HepG2 (cell line): ENCODE measurements around the gene SV2B. TPM values are rescaled to one million over a fixed set of nuclear protein-coding genes. Genes with fewer than 3 reads are reported as not detected.

Experiments
- ATAC-seq: fragments of 200-7000 bp; cut with Tn5 transposase; 3 replicates; pipeline ENCODE4 v1.9.1; 2020; ENCODE audit warnings: mild to moderate bottlenecking, moderate library complexity
- BruUV-seq: library from RNA; stranded (reverse); fragments of 400-500 nt; replicated peaks from 2 replicates; lab custom pipeline; 2021; lab: Mats Ljungman, UMichigan
- CTCF ChIA-PET: fragments of 300-600 bp; formaldehyde crosslinking; extraction: SDS; loops from one replicate; lab custom pipeline; 2021; ENCODE audit warnings: low total read pairs, inconsistent platforms, low intra/inter-chr PET ratio; lab: Yijun Ruan, JAX
- POLR2A ChIA-PET: fragments of 350-600 bp; sonication (Branson Sonifier 250); formaldehyde crosslinking; loops from one replicate; lab custom pipeline; 2020; ENCODE audit warnings: antibody characterized with exemption, inconsistent platforms; lab: Yijun Ruan, JAX
- DNase-seq: peaks from one replicate; pipeline ENCODE4 v3.0.0-alpha.2; 2015; ENCODE audit warnings: low spot score
- FAIRE-seq: peaks from 3 replicates; lab custom pipeline; 2011; peaks lifted over from hg19 to GRCh38; lab: Jason Lieb, UNC
- H2AFZ ChIP-seq: one replicate; pipeline ENCODE4 v1.6.1; 2011; ENCODE audit warnings: low read length, inconsistent platforms
- H3K27ac ChIP-seq: fragments of 300-600 bp; 3 replicates; pipeline ENCODE4 v1.8.0; 2011; ENCODE audit warnings: mixed run types, mild to moderate bottlenecking, mixed read lengths, low read length, inconsistent platforms; ENCODE audit not compliant: insufficient read depth; ENCODE audit errors: extremely low read length
- H3K27me3 ChIP-seq, 2 experiments: fragments of 200-600 bp in 1 of 2; 2 replicates in 1 of 2; 3 replicates in 1 of 2; pipeline versions ENCODE4 v1.6.0 to v1.8.0; 2011; ENCODE audit warnings: low read length in 2 of 2, mild to moderate bottlenecking in 2 of 2, moderate library complexity in 2 of 2, inconsistent platforms in 1 of 2; ENCODE audit not compliant: insufficient read depth in 2 of 2, control insufficient read depth in 1 of 2
- H3K36me3 ChIP-seq, 2 experiments: fragments of 200-600 bp in 1 of 2; replicated peaks in 1 of 2; 2 replicates in 1 of 2; 3 replicates in 1 of 2; pipeline versions ENCODE4 v1.5.1 to v1.8.0; 2011; ENCODE audit warnings: low read length in 2 of 2, inconsistent platforms in 1 of 2; ENCODE audit not compliant: insufficient read depth in 2 of 2, control insufficient read depth in 1 of 2
- H3K4me1 ChIP-seq: 2 replicates; pipeline ENCODE4 v1.5.1; 2012; ENCODE audit warnings: low read length, inconsistent platforms; ENCODE audit not compliant: insufficient read depth
- H3K4me2 ChIP-seq: 2 replicates; pipeline ENCODE4 v1.6.0; 2011; ENCODE audit warnings: low read depth, low read length, inconsistent platforms
- H3K4me3 ChIP-seq, 3 experiments: fragments of 200-600 bp in 1 of 3; sonication (generic), shearing (Covaris generic) in 1 of 3; replicated peaks in 1 of 3; 2 replicates each; pipeline ENCODE4 v1.5.1; 2011 to 2016; ENCODE audit warnings: low read length in 3 of 3, inconsistent platforms in 2 of 3, low read depth in 2 of 3, mild to moderate bottlenecking in 2 of 3, control low read depth in 1 of 3, mixed read lengths in 1 of 3; ENCODE audit not compliant: insufficient read depth in 1 of 3
- H3K79me2 ChIP-seq: one replicate; pipeline ENCODE4 v1.6.1; 2011; ENCODE audit warnings: low read length, inconsistent platforms; ENCODE audit not compliant: insufficient read depth
- H3K9ac ChIP-seq: 2 replicates; pipeline ENCODE4 v1.6.0; 2011; ENCODE audit warnings: mild to moderate bottlenecking, low read depth, low read length, inconsistent platforms; ENCODE audit not compliant: insufficient read depth
- H3K9me3 ChIP-seq: 2 replicates; pipeline ENCODE4 v1.5.1; 2012; ENCODE audit warnings: mild to moderate bottlenecking, low read length
- H4K20me1 ChIP-seq: 2 replicates; pipeline ENCODE4 v1.6.0; 2011; ENCODE audit warnings: inconsistent platforms, mild to moderate bottlenecking, low read length, moderate library complexity; ENCODE audit not compliant: insufficient read depth
- CENPT ChIP-seq: sonication (generic); formaldehyde crosslinking; IDR thresholded peaks from 2 replicates; pipeline ENCODE4 v1.8.0; 2022; ENCODE audit warnings: low read depth, mild to moderate bottlenecking, moderate library complexity, missing genetic modification reagents
- E2F1 ChIP-seq: sonication (generic); formaldehyde crosslinking; IDR thresholded peaks from 2 replicates; pipeline ENCODE4 v1.5.0; 2020; ENCODE audit warnings: missing genetic modification reagents
- ELK4 ChIP-seq: sonication (generic); formaldehyde crosslinking; IDR thresholded peaks from 2 replicates; pipeline ENCODE4 v1.9.0; 2021; ENCODE audit warnings: missing genetic modification reagents, borderline replicate concordance
- GLI4 ChIP-seq: sonication (generic); formaldehyde crosslinking; IDR thresholded peaks from 2 replicates; pipeline ENCODE4 v1.5.1; 2020; ENCODE audit warnings: missing genetic modification reagents, mild to moderate bottlenecking, moderate library complexity, borderline replicate concordance
- JUND ChIP-seq: sonication (generic); formaldehyde crosslinking; IDR thresholded peaks from 2 replicates; pipeline ENCODE4 v1.8.0; 2022; ENCODE audit warnings: mild to moderate bottlenecking, missing genetic modification reagents
- SSRP1 ChIP-seq: IDR thresholded peaks from 2 replicates; pipeline ENCODE4 v1.6.1; 2016; ENCODE audit warnings: control low read depth
- ZHX1 ChIP-seq: sonication (generic); formaldehyde crosslinking; IDR thresholded peaks from 2 replicates; pipeline ENCODE4 v1.8.1; 2022; ENCODE audit warnings: low read depth, mild to moderate bottlenecking, missing genetic modification reagents
- ZNF160 ChIP-seq: sonication (generic); formaldehyde crosslinking; IDR thresholded peaks from 2 replicates; pipeline ENCODE4 v1.8.0; 2022; ENCODE audit warnings: mild to moderate bottlenecking, inconsistent platforms, missing genetic modification reagents
- ZNF17 ChIP-seq: sonication (generic); formaldehyde crosslinking; IDR thresholded peaks from 2 replicates; pipeline ENCODE4 v1.5.0; 2020; ENCODE audit warnings: mild to moderate bottlenecking, missing genetic modification reagents
- ZNF335 ChIP-seq: sonication (generic); formaldehyde crosslinking; IDR thresholded peaks from 2 replicates; pipeline ENCODE4 v1.4.0; 2020; ENCODE audit warnings: missing genetic modification reagents
- ZNF468 ChIP-seq: sonication (generic); formaldehyde crosslinking; IDR thresholded peaks from 2 replicates; pipeline ENCODE4 v1.8.0; 2022; ENCODE audit warnings: mild to moderate bottlenecking, moderate library complexity, missing genetic modification reagents
- WGBS: methylation state at CpG from one replicate; pipeline ENCODE4 v1.1.6; 2017; ENCODE audit warnings: low lambda C conversion rate; 5-methylcytosine and 5-hydroxymethylcytosine counted together
- in situ Hi-C: cut with HindIII; loops from 2 replicates; pipeline ENCODE4 v1.10.0; 2017; ENCODE audit warnings: low pct_unique_long_range_greater_than_20kb; ENCODE audit not compliant: extremely low pct_ligation_motif_present
- intact Hi-C: fragments of 100-400 bp; cut with micrococcal nuclease; formaldehyde crosslinking; loops from one replicate; pipeline ENCODE4 v1.10.0; 2022; ENCODE audit not compliant: unreplicated experiment
- polyA plus RNA-seq, 8 experiments: library from polyadenylated mRNA; depleted of rRNA in 3 of 8; stranded (reverse) in 7 of 8; unstranded in 1 of 8; fragments of >200 nt; fragmentation: Illumina TruSeq in 4 of 8; extraction: Trizol in 4 of 8; gene quantifications; 2 replicates each; pipeline versions ENCODE4 v1.2.1 to v1.2.3, GENCODE V29; 2011 to 2016; ENCODE audit warnings: low read depth in 4 of 8, missing spikeins in 1 of 8, mixed read lengths in 1 of 8; ENCODE audit not compliant: insufficient read depth in 1 of 8
- total RNA-seq, 5 experiments: library from RNA; depleted of rRNA; stranded (reverse); fragments of >200 nt; fragmentation: Illumina TruSeq; extraction: Trizol; gene quantifications; 2 replicates each; pipeline ENCODE4 v1.2.3, GENCODE V29; 2016; ENCODE audit warnings: low read depth in 1 of 5

The SV2B gene
- total and polyA plus RNA-seq, 2 of the 13 experiments (the other 11 are each of a cell fraction or from before 2014, with no cell fraction given) = not detected

GRCh38 chr15:91193378-91193720 is 93.3 kb downstream of the SV2B start:
- intact Hi-C loops = no loop called here
- Histone ChIP-seq H3K9ac (no peak overlapping the region), H3K9me3 (no peaks in the 10 kb centered on the region), H4K20me1 (no peaks in the 10 kb centered on the region), H3K4me3 (no peak overlapping the region), H3K4me1 (no peaks in the 10 kb centered on the region), H2AFZ (no peak overlapping the region), H3K79me2 (no peaks in the 10 kb centered on the region), H3K4me2 (no peak overlapping the region), H3K27me3 (peaks cover 0 to 6% of the 10 kb centered on the region in 2 experiments; a peak in 1 of 5 replicates), H3K36me3 (no peaks in the 10 kb centered on the region), H3K27ac (no peak overlapping the region)
- no TSS peak for BruUV-seq
- FAIRE-seq = no peak
- ChIA-PET CTCF (no interaction called here), POLR2A (no interaction called here)
- no peak for DNase-seq
- TF ChIP-seq GLI4 (CRISPR knock-in tag) = no peak
- TF ChIP-seq ZNF17 (CRISPR knock-in tag) = no peak
- no peak for TF ChIP-seq JUND (CRISPR knock-in tag)
- TF ChIP-seq SSRP1 (CRISPR knock-in tag) = no peak
- no peak for TF ChIP-seq ZHX1 (CRISPR knock-in tag)
- no peak for TF ChIP-seq CENPT (CRISPR knock-in tag)
- 0% methylated on average over 2 of the region's 2 CpGs for WGBS
- in situ Hi-C loops = no loop called here
- no peak for ATAC-seq

- CTCF ChIA-PET = no interaction called here
- H3K9me3 ChIP-seq = no peaks in the 10 kb centered on the region
- H3K27ac ChIP-seq = no peak overlapping the region
- no peak overlapping the region for H2AFZ ChIP-seq
- 42% methylated on average over 4 of the region's 4 CpGs for WGBS
- intact Hi-C loops (no loop called here), in situ Hi-C loops (no loop called here)
- FAIRE-seq (no peak), DNase-seq (no peak), ATAC-seq (no peak)
- no peak overlapping the region for H3K4me3 ChIP-seq
- peaks cover 0 to 6% of the 10 kb centered on the region in 2 experiments; a peak in 1 of 5 replicates for H3K27me3 ChIP-seq
- no peak overlapping the region for H3K4me2 ChIP-seq
- H3K9ac ChIP-seq = no peak overlapping the region
- BruUV-seq = no TSS peak
- no peaks in the 10 kb centered on the region for H3K36me3 ChIP-seq
- H3K4me1 ChIP-seq = no peaks in the 10 kb centered on the region
- H3K79me2 ChIP-seq = no peaks in the 10 kb centered on the region
- no peaks in the 10 kb centered on the region for H4K20me1 ChIP-seq
- POLR2A ChIA-PET = no interaction called here
- TF ChIP-seq ELK4 = no peak
- TF ChIP-seq ZHX1 (CRISPR knock-in tag) = no peak
- no peak for TF ChIP-seq E2F1 (CRISPR knock-in tag)
- TF ChIP-seq ZNF160 (CRISPR knock-in tag) = no peak
- TF ChIP-seq ZNF335 = no peak
- TF ChIP-seq ZNF468 (CRISPR knock-in tag) = no peak
These were observed 96.1 kb downstream of the SV2B start for GRCh38 chr15:91196127-91196526.
